ENCODE data around the gene SFRP2. TPM values are rescaled to one million over a fixed set of nuclear protein-coding genes. Genes with fewer than 3 reads are reported as not detected.

The SFRP2 gene
- total RNA-seq, 1 experiment from 2014 or later: not detected

- no peaks in the 10 kb centered on the region for H3K4me1 ChIP-seq (replicated peaks)
- H3K27me3 ChIP-seq (replicated peaks): peaks cover 22% of the 10 kb centered on the region
- no peak overlapping the region for H3K27ac ChIP-seq
- no peak overlapping the region for H3K4me3 ChIP-seq
- no peaks in the 10 kb centered on the region for H3K36me3 ChIP-seq
- DNase-seq (ENCODE audit: low read depth in 1 of 2, low spot score in 2 of 2): no peak
- no peaks in the 10 kb centered on the region for H3K9me3 ChIP-seq (replicated peaks)
Observed at GRCh38 chr4:153789741-153790499, 1.0 kb upstream of the SFRP2 start.

DNA sequence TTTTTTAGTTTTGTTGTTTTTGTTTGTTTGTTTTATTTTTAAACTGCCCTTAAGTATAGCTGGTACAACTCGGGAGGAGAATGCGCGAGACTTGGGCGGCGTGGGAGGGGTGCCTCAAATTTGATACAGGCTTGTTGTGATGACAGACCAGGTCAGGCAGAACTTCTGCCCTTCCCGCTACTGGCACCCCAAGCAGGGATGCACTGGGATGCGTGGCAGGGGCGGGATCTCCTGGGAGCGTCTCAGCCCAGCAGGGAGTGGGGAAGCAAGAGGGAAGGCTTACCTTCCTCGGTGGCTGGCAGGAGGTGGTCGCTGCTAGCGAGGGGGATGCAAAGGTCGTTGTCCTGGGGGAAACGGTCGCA, 851 bp downstream of the SFRP2 start:
- Histone ChIP-seq H3K27me3 (replicated peaks) (peaks cover 15% of the 10 kb centered on the region), H3K4me1 (replicated peaks) (no peaks in the 10 kb centered on the region), H3K9me3 (replicated peaks) (no peaks in the 10 kb centered on the region), H3K27ac (no peak overlapping the region), H3K4me3 (no peak overlapping the region), H3K36me3 (no peaks in the 10 kb centered on the region)
- no peak for DNase-seq (ENCODE audit: low read depth in 1 of 2, low spot score in 2 of 2)

DNA sequence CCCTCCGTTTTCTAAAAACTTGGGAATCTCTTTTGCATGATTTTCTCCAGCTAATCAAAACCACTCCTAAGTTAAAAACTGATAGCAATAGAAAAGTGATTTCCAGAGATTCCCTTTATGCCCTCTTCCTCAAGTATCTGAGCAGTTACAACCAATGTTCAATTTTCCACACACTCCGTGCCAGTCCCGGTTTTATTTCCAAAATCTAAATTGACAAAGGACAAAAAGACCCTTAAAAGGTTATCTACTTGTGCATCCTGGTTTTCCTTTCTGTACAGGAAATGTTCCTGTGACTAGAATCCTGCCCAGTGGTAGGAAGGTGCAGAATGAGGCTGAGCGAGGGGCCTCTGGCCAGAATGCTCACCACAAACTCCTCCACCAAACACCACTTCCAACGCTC, 1.3 kb downstream of the SFRP2 start:
- H3K9me3 ChIP-seq (replicated peaks): no peaks in the 10 kb centered on the region
- no peak overlapping the region for H3K4me3 ChIP-seq
- no peak for DNase-seq (ENCODE audit: low read depth in 1 of 2, low spot score in 2 of 2)
- H3K36me3 ChIP-seq: no peaks in the 10 kb centered on the region
- H3K27ac ChIP-seq: no peak overlapping the region
- peaks cover 15% of the 10 kb centered on the region for H3K27me3 ChIP-seq (replicated peaks)
- H3K4me1 ChIP-seq (replicated peaks): no peaks in the 10 kb centered on the region

DNA sequence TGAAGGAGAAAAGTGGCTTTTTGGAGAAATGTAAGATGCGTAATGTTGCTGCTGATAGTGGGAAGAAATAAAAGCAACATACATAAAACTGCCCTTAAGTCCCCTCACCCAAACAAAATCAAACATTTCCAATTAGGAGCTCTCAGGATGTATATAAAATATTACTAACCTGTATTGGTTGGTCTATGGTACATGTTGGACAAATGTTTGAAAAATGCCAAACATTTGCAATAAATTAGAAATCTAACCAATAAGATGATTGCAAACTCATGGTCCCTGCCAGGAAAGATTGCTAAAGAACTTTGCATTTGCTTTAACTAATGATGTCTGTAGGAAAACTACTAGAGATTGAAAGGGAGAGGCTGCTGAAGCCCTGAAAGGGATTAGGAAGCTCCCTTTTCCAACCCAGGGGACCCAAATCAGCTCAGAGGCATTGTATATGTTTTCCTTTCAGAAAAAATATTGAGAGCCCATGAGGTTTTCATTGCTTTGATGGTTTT, 1.8 kb downstream of the SFRP2 start:
- H3K27me3 ChIP-seq (replicated peaks): peaks cover 15% of the 10 kb centered on the region
- no peaks in the 10 kb centered on the region for H3K9me3 ChIP-seq (replicated peaks)
- no peak overlapping the region for H3K4me3 ChIP-seq
- no peak for DNase-seq (ENCODE audit: low read depth in 1 of 2, low spot score in 2 of 2)
- H3K27ac ChIP-seq: no peak overlapping the region
- H3K4me1 ChIP-seq (replicated peaks): no peaks in the 10 kb centered on the region
- H3K36me3 ChIP-seq: no peaks in the 10 kb centered on the region

DNA sequence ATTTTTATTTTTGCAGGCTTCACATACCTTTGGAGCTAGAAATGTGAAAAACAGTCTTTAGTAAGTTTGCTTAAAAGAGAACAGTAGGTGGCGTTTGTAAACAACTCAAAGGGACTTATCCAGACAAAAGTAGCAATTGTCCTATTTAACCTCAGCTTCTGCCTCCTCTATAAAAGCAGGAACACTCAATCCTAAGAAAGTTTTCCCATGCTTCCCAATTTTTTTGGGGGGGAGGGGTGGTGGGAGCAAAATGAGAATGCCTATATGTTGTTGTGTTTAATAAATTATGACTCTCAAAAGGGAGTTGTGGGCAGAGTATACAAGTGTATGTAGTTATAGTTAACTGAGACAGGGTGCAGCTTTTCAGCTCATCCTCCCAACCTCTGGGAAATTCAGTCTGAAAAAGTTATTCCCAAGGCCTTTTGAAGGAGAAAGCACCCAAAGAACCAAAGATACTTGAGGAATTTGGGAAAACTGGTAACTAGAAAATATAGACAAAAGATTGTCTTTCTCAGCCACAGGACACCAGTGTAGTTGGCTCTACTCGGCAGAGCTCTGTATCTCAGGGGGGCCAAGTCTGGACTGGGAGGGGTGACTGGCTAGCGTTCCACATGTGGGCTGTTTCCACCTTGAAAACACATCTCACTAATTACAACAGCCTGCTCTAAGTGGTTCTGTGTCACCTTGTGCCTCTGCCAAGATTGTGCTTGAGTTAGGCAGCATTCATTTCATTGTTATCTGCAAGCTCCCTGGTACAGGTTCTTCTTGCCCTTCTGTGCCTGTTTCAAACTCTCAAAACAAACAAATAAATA, 2.8 kb downstream of the SFRP2 start:
- no peaks in the 10 kb centered on the region for H3K4me1 ChIP-seq (replicated peaks)
- H3K27ac ChIP-seq: no peak overlapping the region
- peaks cover 15% of the 10 kb centered on the region for H3K27me3 ChIP-seq (replicated peaks)
- H3K36me3 ChIP-seq: no peaks in the 10 kb centered on the region
- no peaks in the 10 kb centered on the region for H3K9me3 ChIP-seq (replicated peaks)
- peak in 1 of 2 experiments; percentile 5 for DNase-seq (ENCODE audit: low read depth in 1 of 2, low spot score in 2 of 2)
- H3K4me3 ChIP-seq: no peak overlapping the region

DNA sequence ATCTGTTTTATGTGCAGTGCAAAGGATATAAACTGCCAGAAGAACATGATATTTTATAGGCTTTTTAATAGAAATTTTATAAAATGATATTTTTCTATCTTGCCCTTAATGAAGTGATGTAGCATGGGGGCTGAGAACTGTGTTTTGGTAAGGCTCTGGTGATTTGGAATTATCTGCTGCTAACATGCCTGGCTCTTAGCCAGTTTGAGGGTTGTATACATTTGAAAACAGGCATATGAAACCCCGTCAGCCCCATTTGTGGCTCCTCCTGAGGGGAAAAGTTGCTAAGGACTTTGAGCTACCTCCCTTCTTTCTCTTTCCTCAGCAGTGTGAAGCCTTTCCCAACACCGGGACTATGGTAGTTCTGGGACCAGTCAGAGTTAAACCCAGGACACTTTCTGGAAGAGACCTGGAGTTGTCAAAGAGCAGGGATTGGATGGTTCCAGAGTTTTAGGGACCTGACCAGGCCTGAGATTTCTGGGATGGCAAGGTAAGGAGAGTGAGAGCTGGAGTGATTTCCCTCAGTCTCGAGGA, 4.7 kb downstream of the SFRP2 start:
- no peak overlapping the region for H3K4me3 ChIP-seq
- DNase-seq (ENCODE audit: low read depth in 1 of 2, low spot score in 2 of 2): no peak
- H3K9me3 ChIP-seq (replicated peaks): no peaks in the 10 kb centered on the region
- H3K36me3 ChIP-seq: no peaks in the 10 kb centered on the region
- no peak overlapping the region for H3K27ac ChIP-seq
- peaks cover 16% of the 10 kb centered on the region for H3K27me3 ChIP-seq (replicated peaks)
- no peaks in the 10 kb centered on the region for H3K4me1 ChIP-seq (replicated peaks)

DNA sequence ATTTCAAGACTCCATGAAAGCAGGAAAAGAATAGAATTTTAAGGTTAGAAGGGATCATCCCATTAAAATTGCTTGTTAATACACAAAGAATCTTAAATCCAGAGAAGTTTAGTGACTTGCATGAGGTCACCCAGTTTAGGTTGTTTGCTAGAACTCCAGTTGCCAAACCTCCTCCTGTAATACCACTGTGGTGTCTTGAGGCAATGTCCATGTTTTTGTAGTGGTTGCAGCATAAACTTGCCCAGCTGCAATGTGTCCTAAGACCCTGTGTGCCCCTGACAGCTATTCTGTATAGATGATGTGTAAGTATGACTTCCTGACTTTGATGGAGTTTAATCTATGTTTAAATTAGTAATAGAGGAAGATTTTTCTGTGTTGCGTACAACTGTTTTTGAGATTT, 6.3 kb downstream of the SFRP2 start:
- no peaks in the 10 kb centered on the region for H3K9me3 ChIP-seq (replicated peaks)
- no peak overlapping the region for H3K4me3 ChIP-seq
- H3K36me3 ChIP-seq: no peaks in the 10 kb centered on the region
- H3K4me1 ChIP-seq (replicated peaks): no peaks in the 10 kb centered on the region
- no peak for DNase-seq (ENCODE audit: low read depth in 1 of 2, low spot score in 2 of 2)
- no peak overlapping the region for H3K27ac ChIP-seq
- H3K27me3 ChIP-seq (replicated peaks): peaks cover 9% of the 10 kb centered on the region; the same call in 1 of the 2 replicates

- Histone ChIP-seq H3K9me3 (replicated peaks) (no peaks in the 10 kb centered on the region), H3K4me3 (no peak overlapping the region), H3K27ac (no peak overlapping the region), H3K4me1 (replicated peaks) (no peaks in the 10 kb centered on the region), H3K36me3 (no peaks in the 10 kb centered on the region), H3K27me3 (replicated peaks) (peaks cover 6% of the 10 kb centered on the region; the same call in 1 of the 2 replicates)
- DNase-seq (ENCODE audit: low read depth in 1 of 2, low spot score in 2 of 2): no peak
Observed at GRCh38 chr4:153781717-153782416, 7.0 kb downstream of the SFRP2 start.

DNA sequence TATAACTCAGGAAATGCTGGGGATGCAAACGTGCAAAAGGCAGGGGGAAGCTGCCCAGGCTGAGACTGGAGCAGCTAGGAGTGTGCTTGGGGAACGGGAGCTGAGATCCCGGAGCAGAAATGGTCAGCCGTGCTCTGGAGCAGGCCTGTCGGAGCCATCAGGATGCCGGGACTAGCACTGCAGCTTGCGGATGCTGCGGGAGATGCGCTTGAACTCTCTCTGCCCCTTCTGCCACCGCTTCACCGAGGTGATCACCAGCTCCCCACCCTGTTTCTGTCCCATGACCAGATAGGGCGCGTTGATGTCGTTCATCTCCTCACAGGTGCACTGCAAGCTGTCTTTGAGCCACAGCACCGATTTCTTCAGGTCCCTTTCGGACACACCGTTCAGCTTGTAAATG, 7.6 kb downstream of the SFRP2 start:
- no peak overlapping the region for H3K27ac ChIP-seq
- no peak for DNase-seq (ENCODE audit: low read depth in 1 of 2, low spot score in 2 of 2)
- peaks cover 6% of the 10 kb centered on the region; the same call in 1 of the 2 replicates for H3K27me3 ChIP-seq (replicated peaks)
- H3K4me3 ChIP-seq: no peak overlapping the region
- no peaks in the 10 kb centered on the region for H3K9me3 ChIP-seq (replicated peaks)
- no peaks in the 10 kb centered on the region for H3K36me3 ChIP-seq
- H3K4me1 ChIP-seq (replicated peaks): no peaks in the 10 kb centered on the region

GRCh38 chr4:153780876-153781275, 8.0 kb downstream of the SFRP2 start:
- H3K4me1 ChIP-seq (replicated peaks): no peaks in the 10 kb centered on the region
- H3K4me3 ChIP-seq: no peak overlapping the region
- H3K27me3 ChIP-seq (replicated peaks): peaks cover 6% of the 10 kb centered on the region; the same call in 1 of the 2 replicates
- no peak overlapping the region for H3K27ac ChIP-seq
- DNase-seq (ENCODE audit: low read depth in 1 of 2, low spot score in 2 of 2): no peak
- no peaks in the 10 kb centered on the region for H3K9me3 ChIP-seq (replicated peaks)
- no peaks in the 10 kb centered on the region for H3K36me3 ChIP-seq

DNA sequence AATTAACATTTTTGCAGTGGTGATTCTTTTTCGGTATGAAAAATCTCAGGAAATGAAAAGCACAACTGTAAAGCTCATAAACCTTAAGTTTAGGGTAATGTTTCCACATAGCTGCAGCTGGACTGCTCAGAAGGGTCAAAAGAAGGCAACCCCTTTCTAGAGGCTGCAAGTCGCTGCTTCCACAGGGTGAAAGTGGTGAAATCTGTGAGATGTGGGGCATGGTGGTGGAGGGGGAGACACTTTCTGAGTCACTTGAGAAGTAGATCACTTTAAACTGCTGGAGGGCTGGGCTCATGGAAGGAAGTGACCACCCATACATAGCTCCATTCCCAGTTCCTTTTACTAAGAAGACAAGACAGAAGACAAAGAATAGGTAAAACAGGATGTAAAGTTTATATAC, 8.7 kb downstream of the SFRP2 start:
- no peak overlapping the region for H3K27ac ChIP-seq
- DNase-seq (ENCODE audit: low read depth in 1 of 2, low spot score in 2 of 2): no peak

DNA sequence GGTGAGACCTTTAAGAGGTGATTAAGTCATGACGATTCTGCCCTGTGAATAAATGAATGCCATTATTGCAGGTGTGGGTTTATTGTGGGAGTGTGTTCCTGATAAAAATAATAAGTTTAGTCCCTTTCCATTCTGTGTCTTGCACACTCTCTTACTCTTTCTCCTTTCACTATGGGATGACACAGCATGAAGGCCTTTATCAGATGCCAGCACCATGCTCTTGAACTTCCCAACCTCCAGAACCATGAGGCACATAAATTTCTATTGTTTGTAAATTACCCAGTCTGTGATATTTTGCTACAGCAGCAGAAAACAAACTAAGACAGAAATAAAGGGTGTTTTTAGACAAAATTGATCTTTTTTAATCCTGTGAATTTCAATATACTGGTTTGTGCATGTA, 10.5 kb downstream of the SFRP2 start:
- no peaks in the 10 kb centered on the region for H3K36me3 ChIP-seq
- no peak overlapping the region for H3K27ac ChIP-seq
- DNase-seq (ENCODE audit: low read depth in 1 of 2, low spot score in 2 of 2): no peak
- no peak overlapping the region for H3K4me3 ChIP-seq
- H3K4me1 ChIP-seq (replicated peaks): no peaks in the 10 kb centered on the region
- peaks cover 6% of the 10 kb centered on the region; the same call in 1 of the 2 replicates for H3K27me3 ChIP-seq (replicated peaks)
- H3K9me3 ChIP-seq (replicated peaks): no peaks in the 10 kb centered on the region

More for the DNA sequence above, 8.7 kb downstream of the SFRP2 start:
- no peaks in the 10 kb centered on the region for H3K9me3 ChIP-seq (replicated peaks)
- H3K4me1 ChIP-seq (replicated peaks): no peaks in the 10 kb centered on the region
- no peaks in the 10 kb centered on the region for H3K36me3 ChIP-seq
- H3K4me3 ChIP-seq: no peak overlapping the region
- peaks cover 6% of the 10 kb centered on the region; the same call in 1 of the 2 replicates for H3K27me3 ChIP-seq (replicated peaks)

DNA sequence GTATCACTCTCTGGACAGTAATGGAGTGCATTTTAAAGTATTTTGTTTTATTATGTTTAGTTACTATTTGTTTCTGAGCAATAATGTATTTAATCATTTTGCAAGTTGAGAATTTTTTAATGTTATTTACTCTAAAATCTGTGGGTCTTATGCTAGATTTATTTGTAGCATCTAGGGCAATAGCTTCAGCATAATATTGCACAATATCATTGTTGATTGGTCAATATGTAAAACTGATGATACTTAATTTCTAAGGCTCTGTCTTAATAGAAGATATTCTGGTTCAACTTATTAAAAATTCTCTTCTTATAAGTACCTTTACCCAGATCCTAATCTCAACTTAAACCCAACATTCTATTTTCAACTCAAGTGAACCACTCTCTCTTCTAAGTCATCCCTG, 11.5 kb downstream of the SFRP2 start:
- Histone ChIP-seq H3K9me3 (replicated peaks) (no peaks in the 10 kb centered on the region), H3K4me3 (no peak overlapping the region), H3K27ac (no peak overlapping the region), H3K36me3 (no peaks in the 10 kb centered on the region), H3K4me1 (replicated peaks) (no peaks in the 10 kb centered on the region), H3K27me3 (replicated peaks) (peaks cover 6% of the 10 kb centered on the region; the same call in 1 of the 2 replicates)
- no peak for DNase-seq (ENCODE audit: low read depth in 1 of 2, low spot score in 2 of 2)

Measured in SJSA1 (cell line).